GM21390 (cell line): Measurements from ENCODE around the gene CRTC3.
A peak's percentile ranks its signal among the peaks of the same experiment; 100 is the strongest.

Experiments
- ATAC-seq: cut with Tn5 transposase; IDR thresholded peaks from one replicate; pipeline ENCODE4 v1.9.1; 2021; ENCODE audit not compliant: unreplicated experiment

CRTC3 gene

DNA sequence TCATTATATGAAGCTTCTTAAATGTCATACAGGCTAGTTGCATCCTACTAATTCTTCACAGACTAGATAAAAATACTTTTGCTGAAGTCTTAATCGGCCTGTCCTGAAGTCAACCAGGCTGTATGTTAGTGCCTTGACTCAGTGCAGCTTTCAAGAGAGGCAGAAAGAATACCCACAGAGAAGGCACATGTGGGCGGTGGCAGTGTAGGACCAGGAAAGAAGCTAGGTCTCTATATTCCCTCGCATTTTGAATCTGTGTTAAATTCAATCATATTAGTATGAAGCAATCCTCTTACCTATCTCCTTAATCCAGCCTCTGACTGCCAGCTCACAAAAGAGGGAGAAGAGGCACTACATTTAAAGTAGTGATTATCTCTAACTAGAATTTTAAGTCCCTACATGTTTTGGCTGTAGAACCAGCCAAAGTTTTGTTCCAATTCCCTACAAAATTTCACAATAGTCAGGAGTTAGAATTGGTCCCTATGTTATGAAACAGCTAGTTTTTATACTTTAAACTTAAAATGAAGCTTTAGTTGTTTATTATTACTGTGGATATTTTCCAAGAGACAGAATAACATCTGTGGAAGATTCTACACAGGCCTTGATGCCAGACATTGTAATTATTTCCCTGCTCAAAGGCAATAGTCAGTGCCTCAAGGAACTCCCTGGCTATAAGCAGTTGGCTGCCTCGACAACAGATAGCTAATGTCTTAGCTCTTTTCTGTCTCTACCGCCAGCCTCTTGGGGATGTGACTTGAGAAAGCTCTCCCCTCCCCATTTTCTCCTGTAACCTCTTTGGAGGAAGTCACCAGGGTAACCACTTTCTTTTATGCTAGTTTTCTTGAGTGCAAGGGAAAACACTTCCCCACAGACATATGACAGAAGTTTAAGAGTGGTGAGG lies 31.9 kb downstream of the CRTC3 start:
- ATAC-seq, result no peak

GRCh38 chr15:90562669-90563068 lies 32.9 kb downstream of the CRTC3 start:
- no peak for ATAC-seq

GRCh38 chr15:90563463-90563862 lies 33.7 kb downstream of the CRTC3 start:
- ATAC-seq, result no peak

DNA sequence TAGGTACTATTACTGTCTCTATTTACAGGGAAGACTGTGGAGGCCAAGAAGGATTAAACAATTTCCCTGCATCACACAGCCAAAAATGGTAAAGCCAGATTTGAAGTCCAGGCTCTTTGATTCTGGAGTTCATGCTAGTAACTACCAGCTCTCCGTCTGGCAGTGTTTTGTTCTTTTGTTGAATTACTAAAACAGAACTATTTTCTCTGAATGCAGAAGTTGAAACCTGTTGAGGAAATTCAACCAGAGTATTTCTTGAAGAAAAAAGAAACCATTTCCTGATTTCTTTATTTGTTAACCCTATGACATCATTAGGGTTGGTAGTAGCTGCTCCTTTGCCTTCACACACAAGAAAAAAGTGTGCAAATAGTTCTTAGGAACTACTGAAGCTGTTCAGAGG lies 34.3 kb downstream of the CRTC3 start:
- ATAC-seq, result peak; percentile 55

- no peak for ATAC-seq
Measured at GRCh38 chr15:90564590-90564989, 34.9 kb downstream of the CRTC3 start.

DNA sequence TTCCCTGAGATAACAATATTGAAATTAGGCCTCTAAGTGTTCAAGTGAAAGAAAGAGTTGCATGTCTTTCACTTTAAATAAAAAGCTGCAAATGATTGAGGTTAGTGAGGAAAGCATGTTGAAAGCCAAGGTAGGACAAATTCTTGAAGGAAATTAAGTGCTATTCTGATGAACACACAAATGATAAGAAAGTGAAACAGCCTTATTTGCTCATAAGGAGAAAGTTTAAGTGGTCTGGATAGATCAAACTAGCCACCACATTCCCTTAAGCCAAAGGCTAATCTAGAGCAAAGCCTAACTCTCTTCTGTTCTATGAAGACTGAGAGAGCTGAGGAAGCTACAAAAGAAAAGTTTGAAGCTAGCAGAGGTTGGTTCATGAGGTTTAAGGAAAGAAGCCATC lies 36.1 kb downstream of the CRTC3 start:
- no peak for ATAC-seq

DNA sequence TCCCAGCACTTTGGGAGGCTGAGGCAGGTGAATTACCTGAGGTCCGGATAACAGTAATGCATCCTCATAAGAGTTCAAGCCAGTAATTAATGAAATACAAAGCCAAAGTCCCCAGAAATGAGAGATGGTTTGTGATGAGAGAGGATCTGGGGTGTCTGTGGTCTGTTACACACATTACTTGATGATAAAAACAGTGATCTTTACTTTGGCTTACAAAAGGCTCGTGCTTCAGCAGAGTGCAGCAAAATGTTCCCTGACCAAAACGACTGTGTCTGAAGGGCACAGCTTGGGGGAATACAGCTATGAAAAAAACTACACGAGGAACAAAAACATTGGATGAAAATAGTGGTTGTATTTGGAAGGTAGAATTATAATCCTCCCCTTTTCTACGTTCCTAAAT lies 40.9 kb downstream of the CRTC3 start:
- ATAC-seq, result no peak

DNA sequence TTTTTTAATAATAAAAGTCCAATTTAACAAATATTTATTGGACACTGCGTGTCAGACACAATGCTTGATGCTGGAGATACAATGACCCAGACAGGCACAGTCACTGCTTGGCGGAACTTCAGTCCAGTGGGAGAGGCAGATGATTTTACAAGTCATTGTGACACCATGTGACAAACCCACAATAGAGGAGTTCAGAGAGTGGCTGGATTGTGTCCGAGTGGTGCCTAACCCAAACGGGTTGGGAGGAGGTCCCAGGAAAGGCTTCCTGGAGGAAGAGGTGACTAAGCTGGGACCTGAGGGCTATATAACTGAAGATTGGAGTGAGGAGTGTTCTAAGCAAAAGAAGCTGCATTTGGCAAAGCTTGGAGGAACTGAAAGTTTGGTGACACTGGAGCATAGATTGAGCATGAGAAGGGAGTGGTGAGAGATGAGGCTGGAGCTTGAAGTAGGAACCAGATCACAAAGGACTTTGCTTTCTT lies 41.4 kb downstream of the CRTC3 start:
- ATAC-seq, result no peak

DNA sequence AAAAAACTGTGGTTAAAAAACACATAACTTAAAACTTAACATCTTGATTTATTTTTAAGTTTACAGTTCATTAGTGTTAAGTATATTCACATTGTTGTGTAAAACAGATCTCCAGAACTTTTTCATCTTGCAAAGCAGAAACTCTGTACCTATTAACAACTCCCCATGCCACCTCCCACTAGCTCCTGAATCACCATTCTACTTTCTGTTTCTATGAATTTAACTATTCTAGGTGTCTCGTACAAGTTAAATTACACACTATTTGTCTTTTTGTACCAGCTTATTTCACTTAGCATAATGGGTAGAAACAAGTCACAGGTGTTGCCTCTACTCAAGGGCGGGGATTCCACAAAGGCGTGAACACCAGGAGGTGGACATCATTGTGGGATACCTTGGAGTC lies 43.2 kb downstream of the CRTC3 start:
- no peak for ATAC-seq

DNA sequence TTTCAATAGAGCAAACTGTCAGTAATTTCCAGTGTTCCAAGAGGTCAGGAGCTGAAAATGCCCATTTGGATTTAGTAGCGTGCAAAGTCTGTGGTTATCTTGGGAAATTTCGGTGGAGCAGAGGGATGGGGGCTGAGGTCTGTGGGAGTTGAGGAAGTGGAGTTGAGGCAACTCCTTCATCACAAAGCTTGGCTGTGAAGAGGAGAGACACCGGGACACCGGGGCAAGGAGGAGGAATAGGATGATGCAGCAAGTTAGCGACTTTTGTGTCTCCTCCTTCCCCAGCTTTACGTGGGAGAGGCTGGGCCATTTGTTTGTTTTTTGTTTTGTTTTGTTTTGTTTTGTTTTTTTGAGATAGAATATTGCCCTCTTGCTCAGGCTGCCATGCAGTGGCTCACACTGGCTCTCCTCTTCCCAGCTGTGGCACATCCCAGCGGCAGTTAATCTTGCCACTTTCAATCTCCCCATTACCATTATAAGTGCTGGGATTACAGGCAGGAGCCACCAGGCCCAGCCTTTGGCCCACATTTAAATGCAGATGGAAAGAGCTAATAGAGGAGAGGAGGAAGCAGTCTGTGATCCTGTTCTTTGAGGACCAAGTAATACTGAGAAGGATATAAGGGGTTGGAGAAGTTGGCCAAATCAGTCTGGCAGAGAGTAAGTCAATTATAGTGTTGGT lies 47.1 kb downstream of the CRTC3 start:
- ATAC-seq, result no peak

DNA sequence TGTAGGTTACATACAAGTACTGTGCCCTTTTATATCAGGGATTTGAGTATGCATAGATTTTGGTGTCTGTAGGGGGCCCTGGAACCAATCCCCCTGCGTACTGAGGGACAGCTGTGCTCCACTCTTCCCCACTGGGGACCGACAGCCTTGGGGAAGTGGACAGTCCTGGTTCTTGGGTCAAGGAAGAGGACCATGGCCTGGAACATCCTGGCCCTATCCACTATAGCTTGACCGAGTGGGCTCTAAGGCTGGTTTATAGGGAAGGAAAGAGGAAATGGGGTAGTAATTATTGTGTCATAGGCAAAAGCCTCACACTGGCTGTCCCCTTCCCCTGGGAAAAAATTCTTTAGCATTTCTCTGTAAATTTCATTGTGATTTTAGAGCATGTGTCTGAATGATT lies 49.5 kb downstream of the CRTC3 start:
- no peak for ATAC-seq

- ATAC-seq, result no peak
Measured at GRCh38 chr15:90580099-90580498, 50.4 kb downstream of the CRTC3 start.

DNA sequence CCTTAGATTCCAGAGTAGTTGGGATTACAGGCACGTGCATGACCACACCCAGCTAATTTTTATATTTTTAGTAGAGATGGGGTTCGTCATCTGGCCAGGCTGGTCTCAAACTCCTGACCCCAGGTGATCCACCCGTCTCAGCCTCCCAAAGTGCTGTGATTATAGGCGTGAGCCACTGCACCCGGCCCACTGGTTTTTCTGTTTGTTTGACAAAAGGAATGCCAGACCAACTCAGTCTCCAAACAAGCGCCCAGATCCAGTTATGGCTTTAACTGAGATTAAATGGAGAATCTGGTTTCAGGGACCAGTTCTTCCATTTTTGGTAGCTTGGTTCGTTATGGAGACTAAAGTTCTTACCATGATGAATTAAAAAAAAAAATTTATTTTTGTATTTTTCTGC lies 50.8 kb downstream of the CRTC3 start:
- ATAC-seq, result no peak

GRCh38 chr15:90580946-90581345 lies 51.2 kb downstream of the CRTC3 start:
- ATAC-seq, result no peak

DNA sequence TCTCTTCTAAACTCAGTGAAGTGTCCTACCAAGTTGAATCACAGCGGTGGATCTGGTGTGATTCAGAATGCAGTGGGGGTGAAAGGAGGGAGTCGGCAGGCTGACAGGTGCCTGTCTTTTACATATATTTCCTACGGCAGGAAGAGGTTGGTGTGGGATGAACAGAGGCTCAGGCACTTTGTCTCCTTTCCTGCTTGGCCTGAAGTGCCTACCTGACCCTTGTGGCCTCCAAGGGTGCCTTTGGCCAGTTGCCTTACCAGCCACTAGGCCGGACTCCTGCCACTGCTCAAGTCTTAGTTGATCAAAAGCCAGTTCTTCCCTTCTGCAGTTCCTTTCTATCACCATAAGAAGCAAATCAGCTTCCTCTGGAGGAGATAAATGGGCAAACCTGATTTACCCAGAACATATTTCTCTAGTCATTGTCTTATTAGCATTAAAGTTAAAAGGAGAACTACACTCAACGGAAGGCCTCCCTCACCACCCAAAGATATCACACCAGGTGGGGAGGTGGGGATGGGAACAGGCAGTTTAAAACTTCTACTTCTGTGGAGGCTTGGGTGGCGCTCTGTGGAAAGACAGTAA lies 52.1 kb downstream of the CRTC3 start:
- ATAC-seq, result no peak

GRCh38 chr15:90582553-90582952 lies 52.8 kb downstream of the CRTC3 start:
- ATAC-seq, result no peak

DNA sequence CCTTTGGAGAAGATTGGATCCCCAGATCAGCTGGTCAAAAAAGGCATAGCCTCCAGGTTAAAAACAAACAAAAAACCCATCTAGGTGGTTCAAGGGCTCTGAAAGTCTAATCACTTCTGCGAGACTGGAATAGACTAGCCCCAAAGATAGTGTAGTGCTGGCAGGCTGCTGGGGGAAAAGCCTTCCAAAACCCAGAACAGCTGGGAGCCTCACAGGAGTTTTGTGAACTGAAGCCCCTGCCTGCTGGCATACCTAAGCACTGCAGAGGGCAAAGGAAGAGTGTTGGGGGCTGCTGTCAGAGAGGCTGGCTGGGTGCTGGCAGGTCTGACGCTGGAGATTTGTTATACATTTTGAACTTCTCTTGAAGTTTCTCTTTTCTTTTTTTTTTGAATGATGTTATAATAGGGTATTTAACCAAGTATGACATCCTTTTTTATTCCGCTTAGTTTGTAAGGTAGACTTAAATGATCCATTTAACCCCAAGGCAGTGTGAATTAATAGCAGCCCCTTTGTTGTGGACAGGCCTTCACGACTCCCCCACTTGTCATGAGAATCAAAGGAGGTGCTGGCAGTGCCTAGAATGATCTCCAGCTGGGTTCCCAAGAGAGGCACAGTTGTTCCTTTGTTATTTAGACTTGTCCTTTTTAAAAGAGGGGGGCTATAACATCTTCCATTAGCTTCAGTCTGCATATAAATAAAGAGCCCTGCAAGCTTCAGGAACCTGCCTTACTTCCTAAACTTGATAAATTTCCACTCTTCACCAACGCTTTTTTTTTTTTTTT lies 53.9 kb downstream of the CRTC3 start:
- ATAC-seq, result no peak

- ATAC-seq, result no peak
Measured at GRCh38 chr15:90584841-90585240, 55.1 kb downstream of the CRTC3 start.

DNA sequence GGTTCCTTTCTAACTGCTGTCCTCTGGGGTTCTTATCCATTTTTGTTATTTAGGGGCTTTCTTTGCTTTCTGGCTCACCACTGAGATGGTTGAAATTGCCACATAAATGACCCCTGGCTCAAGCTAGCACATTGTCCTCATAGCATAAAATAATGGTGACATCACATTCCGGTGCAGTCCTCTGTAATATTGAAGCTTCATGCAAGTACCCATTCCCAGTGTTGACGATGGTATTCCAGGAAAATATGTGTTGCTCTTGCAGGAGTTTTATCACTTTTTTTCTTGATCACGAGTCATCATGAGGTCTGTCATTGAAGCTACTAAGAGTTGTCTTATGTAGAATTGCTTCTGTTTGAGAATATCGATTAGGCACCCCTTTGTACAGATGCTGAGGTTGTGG lies 56.1 kb downstream of the CRTC3 start:
- ATAC-seq, result no peak

DNA sequence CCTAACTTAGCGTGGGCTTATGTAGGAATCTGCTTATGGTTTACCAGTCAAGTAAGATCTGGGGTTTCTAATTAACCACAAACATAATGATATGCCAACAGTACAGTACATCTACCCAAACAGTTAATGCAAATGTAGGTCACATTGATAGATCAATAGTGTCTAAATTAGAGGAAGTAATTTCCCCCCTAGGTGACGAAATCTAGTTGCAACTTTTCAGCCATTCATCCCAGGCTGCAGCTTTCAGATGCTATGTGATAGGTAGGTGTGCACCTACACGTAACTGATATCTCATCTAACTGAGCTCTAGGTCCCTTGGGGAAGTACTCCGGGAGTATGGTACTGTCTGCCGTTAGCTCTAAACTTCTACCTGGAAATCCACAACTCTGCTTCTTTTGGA lies 57.2 kb downstream of the CRTC3 start:
- ATAC-seq, result no peak

GRCh38 chr15:90588427-90588826 lies 58.7 kb downstream of the CRTC3 start:
- no peak for ATAC-seq
